NCI-H524 (cell line): ENCODE measurements around the gene ANO1.
"Not testable (repeated sequence)": the region's sequence is repeated elsewhere in the genome, so short reads cannot be mapped to it uniquely, and the experiment has no call there.

Experiments used
- DNase-seq, 2 experiments: peaks; one replicate each; lab custom pipeline; 2025; lab: John Stamatoyannopoulos, UW

ANO1 gene

GRCh38 chr11:70078095-70078780, at the start of gene ANO1:
ANO1 (plus strand) TSS chr11:70078317; CDS start chr11:70078607, 290 bp downstream.
- DNase-seq, result no peak

DNA sequence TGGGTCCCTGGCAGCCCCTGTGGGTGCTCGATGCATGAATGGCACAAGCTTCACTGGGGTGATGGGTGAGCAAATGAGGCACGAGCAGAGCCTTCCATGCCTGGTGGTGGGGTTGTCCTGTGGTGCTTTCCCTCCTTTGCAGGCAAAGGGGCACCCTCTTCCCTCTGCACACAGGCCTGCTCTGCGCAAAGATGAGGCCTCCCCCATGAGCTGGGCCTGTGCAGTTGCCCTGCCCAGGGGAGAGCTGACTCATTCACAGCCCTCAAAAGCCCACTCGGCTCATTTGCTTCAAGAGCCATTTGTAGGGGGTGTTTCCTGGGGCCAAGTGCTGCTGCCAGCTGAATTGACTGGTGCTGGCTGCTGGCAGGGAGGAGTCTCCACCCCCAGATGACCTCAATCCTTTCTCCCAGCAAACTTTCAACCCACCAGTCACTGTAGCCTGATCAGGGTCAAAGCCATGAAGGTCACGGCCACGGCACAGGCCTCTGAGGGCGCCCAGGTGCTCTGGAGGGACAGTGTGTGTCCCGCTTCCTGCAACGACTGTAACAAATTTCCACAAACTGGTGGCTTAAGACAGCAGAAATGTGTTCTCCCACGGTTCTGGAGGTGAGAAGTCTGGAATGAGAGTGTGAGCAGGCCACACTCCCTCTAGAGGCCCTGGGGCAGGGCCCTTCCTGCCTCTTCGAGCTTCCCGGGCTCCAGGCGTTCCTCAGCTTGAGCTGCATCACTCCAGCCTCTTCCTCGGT, 48.8 kb upstream of the ANO1 start:
- DNase-seq, result no peak

- DNase-seq, result no peak
Measured at GRCh38 chr11:70029861-70030380, 48.2 kb upstream of the ANO1 start.

DNA sequence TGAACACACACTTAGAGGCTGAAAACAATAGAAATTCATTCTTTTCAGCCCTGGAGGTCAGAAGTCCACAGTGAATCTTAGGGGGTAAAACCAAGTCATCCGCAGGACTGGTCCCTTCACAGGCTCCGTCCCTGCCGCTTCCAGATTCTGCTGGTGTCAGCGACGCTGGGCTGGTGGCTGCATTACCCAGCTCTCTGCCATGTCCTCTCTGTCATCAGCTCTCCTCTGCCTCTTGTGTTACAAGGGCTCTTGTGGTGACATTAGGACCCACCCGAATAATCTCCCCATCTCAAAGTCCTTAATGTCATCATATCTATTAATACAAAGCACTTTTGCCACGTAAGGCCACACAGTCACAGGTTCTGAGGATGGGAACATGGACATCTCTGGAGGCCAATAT, 47.7 kb upstream of the ANO1 start:
- DNase-seq, result no peak

DNA sequence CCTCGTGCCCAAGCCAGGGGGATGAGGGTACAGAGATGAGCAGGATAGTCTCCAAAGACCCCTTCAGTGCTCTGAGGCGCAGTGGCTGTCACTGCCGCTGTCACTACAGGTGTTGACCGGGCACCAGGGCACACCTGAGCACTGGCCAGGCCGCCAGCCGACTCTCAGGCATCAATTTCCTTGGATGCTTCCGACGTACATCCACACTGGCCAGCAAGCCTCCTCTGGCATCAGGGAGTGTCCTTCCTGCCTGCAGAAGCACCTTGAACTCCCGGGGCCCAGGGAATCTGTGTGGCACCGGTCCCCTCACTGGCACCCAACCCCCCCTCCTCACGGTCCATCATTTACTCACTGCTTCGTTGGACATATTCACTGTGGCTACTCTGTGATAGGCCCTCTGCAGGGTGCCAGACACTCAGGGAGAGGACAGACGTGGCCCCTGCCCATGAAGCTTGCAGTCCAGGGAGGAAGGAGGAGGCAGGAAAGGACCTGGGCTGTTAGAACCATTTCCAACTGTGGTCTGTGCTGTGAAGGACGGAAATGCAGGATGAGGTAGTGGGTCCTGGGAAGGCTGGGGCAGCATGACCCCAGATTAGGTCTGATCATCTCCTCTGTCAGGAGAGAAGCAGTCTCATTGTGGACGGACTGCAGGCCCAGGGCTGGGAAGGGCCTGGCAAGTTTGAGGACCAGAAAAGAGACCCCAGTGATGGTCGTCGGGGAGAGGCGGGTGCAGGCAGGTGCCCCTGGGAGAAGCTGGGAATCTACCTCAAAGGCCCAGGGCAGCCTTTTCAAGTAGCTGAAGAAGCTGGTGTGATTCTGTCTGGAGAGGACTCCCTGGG, 46.3 kb upstream of the ANO1 start:
- no peak for DNase-seq

DNA sequence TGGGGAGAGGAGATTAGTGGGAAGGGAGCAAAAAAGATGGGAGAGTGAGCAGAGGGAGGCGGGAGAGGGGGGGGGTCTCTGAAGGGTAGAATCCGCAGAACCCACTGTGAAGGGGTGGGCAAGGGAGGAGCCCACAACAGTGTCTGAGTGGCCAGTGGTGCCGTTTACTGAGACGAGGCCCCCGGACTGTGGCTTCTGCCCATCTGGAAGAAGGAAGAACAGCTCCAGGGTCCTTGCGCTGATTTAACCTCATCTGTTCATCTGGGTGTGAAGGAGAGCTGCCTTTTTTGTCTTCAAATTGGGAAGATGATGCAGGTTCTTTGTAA, 45.7 kb upstream of the ANO1 start:
- DNase-seq, result no peak

GRCh38 chr11:70032943-70033710, 45.0 kb upstream of the ANO1 start:
- DNase-seq, result no peak

GRCh38 chr11:70033711-70034070, 44.4 kb upstream of the ANO1 start:
- DNase-seq, result peak; percentile 57 to 84

GRCh38 chr11:70034740-70035365, 43.3 kb upstream of the ANO1 start:
- DNase-seq, result no peak

- DNase-seq, result not testable (repeated sequence)
Measured at GRCh38 chr11:70035665-70036064, 42.5 kb upstream of the ANO1 start.

GRCh38 chr11:70036971-70037882, 40.9 kb upstream of the ANO1 start:
- DNase-seq, result peak in 1 of 2 experiments; percentile 17

DNA sequence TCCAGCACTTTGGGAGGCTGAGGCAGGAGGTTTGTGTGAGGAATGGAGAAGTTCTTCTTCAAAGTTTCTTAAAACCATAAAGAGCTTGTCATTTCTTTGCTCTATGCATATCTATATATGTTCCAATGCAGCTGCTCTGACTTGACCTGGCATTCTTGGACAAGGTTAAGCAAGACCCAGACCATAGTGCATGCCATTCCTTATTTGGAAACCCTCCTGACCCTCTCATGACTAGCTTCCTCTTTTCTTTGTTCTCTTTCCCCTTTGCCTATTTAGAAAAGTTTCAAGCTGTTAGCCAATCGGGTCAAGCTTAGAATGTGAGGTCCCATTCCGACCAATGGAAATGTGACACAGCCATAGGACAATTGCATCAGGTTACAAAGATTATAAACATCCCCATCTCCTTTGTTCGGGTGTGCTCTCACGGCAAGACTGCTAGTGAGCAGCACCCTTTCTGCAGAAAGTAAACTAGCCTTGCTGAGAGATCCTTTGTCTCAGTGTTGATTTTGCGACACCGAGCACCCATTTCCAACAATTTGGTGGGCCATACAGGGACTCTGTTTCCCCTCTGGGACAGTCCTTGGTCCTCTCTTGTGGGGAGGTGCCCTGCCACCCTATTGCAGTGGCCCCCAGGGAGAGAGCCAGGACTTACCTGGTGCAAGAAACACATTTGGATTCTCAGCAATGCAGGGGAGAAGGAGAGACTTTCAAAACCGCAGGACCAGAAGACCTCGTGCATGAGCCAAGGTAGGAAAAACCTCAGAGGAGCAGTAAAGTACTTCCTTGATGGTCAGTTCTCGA, 39.9 kb upstream of the ANO1 start:
- no peak for DNase-seq

DNA sequence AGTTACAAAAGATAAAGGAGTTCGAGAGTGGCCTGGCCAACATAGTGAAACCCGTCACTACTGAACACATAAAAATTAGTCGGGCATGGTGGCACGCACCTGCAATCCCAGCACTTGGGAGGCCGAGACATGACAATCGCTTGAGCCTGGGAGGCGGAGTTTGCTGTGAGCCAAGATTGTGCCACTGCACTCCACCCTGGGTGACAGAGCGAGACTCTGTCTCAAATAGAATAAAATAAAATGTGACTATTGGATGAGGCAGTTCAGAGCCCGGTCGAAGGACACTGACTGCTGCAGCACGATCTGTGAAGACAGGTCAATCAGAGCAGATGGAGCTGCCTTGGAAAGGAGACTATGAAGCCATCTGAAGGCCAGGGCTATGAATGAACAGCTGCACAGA, 37.7 kb upstream of the ANO1 start:
- no peak for DNase-seq

GRCh38 chr11:70040869-70041501, 37.1 kb upstream of the ANO1 start:
- DNase-seq, result no peak

DNA sequence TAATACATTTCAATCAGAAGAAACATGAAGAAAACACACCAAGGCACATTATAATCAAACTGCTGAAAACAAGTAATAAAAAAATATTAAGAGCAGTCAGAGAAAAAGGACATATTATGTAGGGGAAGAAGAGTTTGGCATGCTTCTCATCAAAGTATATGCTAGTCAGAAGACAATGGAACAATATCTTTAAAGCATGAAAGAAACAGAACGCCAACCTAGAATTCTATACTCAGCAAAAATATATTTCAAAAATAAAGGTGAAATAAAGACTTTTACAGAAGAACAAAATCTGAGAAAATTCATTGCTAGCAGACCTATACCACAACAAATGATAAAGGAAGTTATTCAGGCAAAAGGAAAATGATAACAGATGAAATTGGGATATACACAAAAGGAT, 34.6 kb upstream of the ANO1 start:
- DNase-seq, result no peak

DNA sequence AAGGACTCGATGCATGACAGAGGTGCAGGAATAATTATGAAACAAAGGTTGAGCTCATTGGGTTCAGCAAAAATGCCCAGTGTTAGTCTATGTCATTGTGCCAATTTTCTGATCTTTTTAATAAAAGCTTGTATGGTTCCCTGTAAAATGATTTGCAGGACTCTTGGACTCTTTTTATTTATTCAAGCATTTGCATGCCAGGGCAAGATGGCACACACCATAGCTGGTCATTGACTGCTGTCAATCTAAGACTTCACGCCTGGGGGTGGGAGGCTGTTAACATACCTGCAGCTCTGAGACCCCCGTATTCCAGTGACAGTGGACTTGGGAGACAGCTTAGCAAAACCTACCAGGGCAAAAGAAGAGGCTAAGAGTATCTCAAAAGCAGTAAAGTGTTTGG, 32.0 kb upstream of the ANO1 start:
- DNase-seq, result no peak

DNA sequence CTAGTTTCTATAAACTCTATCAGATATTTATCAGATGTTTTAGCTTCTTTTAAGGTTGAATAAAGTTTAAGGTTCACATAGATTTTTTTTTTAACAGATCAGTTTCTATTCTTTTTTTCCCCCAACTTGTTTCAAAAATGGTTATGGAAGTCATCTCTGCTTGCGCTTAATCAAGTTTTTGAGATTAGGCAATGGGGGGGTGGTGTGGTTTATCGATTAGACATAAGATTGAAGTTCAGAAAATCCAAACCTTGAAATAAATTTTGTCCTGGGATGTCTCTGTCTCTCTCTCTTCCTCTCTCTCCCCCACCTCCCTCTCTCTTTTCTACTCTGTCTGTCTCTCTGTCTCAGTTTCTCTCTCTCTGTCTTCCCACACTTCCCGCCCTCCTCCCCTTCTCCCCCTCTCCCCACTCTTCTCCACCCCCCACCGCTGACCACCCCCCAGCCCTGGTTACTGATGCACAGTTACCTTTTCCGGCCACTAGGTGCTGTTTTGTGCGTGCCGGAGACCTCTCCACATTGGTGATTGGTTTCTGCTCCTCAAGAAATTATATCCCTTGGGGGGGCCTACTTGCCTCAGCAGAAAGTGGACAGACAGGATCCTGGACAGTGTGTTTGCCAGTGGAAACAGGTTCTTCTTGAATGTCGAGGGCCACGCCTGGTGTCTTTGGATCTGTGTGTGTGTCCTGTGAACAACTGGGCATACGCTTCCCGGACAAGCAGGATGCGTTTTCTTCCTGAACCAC, 29.7 kb upstream of the ANO1 start:
- DNase-seq, result peak in 1 of 2 experiments; percentile 21

GRCh38 chr11:70049045-70049444, 29.1 kb upstream of the ANO1 start:
- DNase-seq, result no peak
